Mesenchymal stem cell (in vitro differentiated cells and primary cell): Measurements from ENCODE around the gene SPINT2.

Source experiments
- DNase-seq: peaks from one replicate; pipeline ENCODE4 v3.0.0-alpha.2; 2013
- H2AFZ ChIP-seq: one replicate; pipeline ENCODE4 v1.6.1; 2013; ENCODE audit warnings: low read depth, mild to moderate bottlenecking, control low read depth, inconsistent platforms, low read length, moderate library complexity
- H2AK5ac ChIP-seq: 2 replicates; pipeline ENCODE4 v1.6.1; 2013; ENCODE audit warnings: low read length, moderate library complexity, mild to moderate bottlenecking, inconsistent platforms; ENCODE audit not compliant: severe bottlenecking
- H2BK120ac ChIP-seq: one replicate; pipeline ENCODE4 v1.6.1; 2013; ENCODE audit warnings: low read depth, mild to moderate bottlenecking, inconsistent platforms, low read length, moderate library complexity
- H2BK12ac ChIP-seq, 2 experiments: one replicate each; pipeline ENCODE4 v1.6.1; 2013; ENCODE audit warnings: inconsistent platforms in 2 of 2, low read length in 2 of 2, mild to moderate bottlenecking in 2 of 2, moderate library complexity in 2 of 2, control low read depth in 1 of 2
- H2BK15ac ChIP-seq: one replicate; pipeline ENCODE4 v1.6.1; 2013; ENCODE audit warnings: mild to moderate bottlenecking, low read depth, inconsistent platforms; ENCODE audit not compliant: poor library complexity, severe bottlenecking
- H2BK5ac ChIP-seq: 2 replicates; pipeline ENCODE4 v1.6.1; 2013; ENCODE audit warnings: low read depth, mild to moderate bottlenecking, low read length, control low read depth, inconsistent platforms; ENCODE audit not compliant: poor library complexity, severe bottlenecking
- H3K14ac ChIP-seq, 2 experiments: one replicate each; pipeline ENCODE4 v1.6.1; 2013; ENCODE audit warnings: inconsistent platforms in 2 of 2, low read length in 2 of 2, control low read depth in 1 of 2, mild to moderate bottlenecking in 1 of 2, moderate library complexity in 1 of 2
- H3K18ac ChIP-seq, 2 experiments: one replicate each; pipeline ENCODE4 v1.6.1; 2013; ENCODE audit warnings: inconsistent platforms in 2 of 2, low read length in 2 of 2, control low read depth in 1 of 2, low read depth in 1 of 2, mild to moderate bottlenecking in 1 of 2
- H3K23ac ChIP-seq, 2 experiments: one replicate each; pipeline ENCODE4 v1.6.1; 2013; ENCODE audit warnings: inconsistent platforms in 2 of 2, low read length in 2 of 2, mild to moderate bottlenecking in 2 of 2, moderate library complexity in 2 of 2, control low read depth in 1 of 2
- H3K27ac ChIP-seq: 2 replicates; pipeline ENCODE4 v1.5.1; 2013; ENCODE audit warnings: mild to moderate bottlenecking, moderate library complexity, low read length, control low read depth, inconsistent platforms; ENCODE audit not compliant: poor library complexity, severe bottlenecking
- H3K27me3 ChIP-seq, 2 experiments: 2 replicates each; pipeline versions ENCODE4 v1.6.1 to v1.7.0; 2013; ENCODE audit warnings: low read length in 2 of 2, mild to moderate bottlenecking in 2 of 2, moderate library complexity in 2 of 2, control low read depth in 1 of 2, inconsistent platforms in 1 of 2; ENCODE audit not compliant: control insufficient read depth in 1 of 2, insufficient read depth in 1 of 2
- H3K36me3 ChIP-seq, 2 experiments: 2 replicates each; pipeline versions ENCODE4 v1.6.1 to v1.7.0; 2013; ENCODE audit warnings: low read length in 2 of 2, control low read depth in 1 of 2, inconsistent platforms in 1 of 2, low read depth in 1 of 2, mild to moderate bottlenecking in 1 of 2; ENCODE audit not compliant: insufficient read depth in 2 of 2, control insufficient read depth in 1 of 2
- H3K4ac ChIP-seq, 2 experiments: one replicate each; pipeline ENCODE4 v1.6.1; 2013; ENCODE audit warnings: inconsistent platforms in 2 of 2, low read length in 2 of 2, mild to moderate bottlenecking in 2 of 2, moderate library complexity in 2 of 2, control low read depth in 1 of 2, low read depth in 1 of 2
- H3K4me1 ChIP-seq: 2 replicates; pipeline ENCODE4 v1.6.1; 2013; ENCODE audit warnings: low read depth, low read length, control low read depth; ENCODE audit not compliant: control insufficient read depth, insufficient read depth
- H3K4me2 ChIP-seq: 2 replicates; pipeline ENCODE4 v1.6.1; 2013; ENCODE audit warnings: low read length, mild to moderate bottlenecking, inconsistent platforms; ENCODE audit not compliant: poor library complexity, severe bottlenecking
- H3K4me3 ChIP-seq, 2 experiments: 2 replicates each; pipeline versions ENCODE4 v1.5.1 to v1.7.0; 2013; ENCODE audit warnings: low read length in 2 of 2, mild to moderate bottlenecking in 2 of 2, control low read depth in 1 of 2, low read depth in 1 of 2; ENCODE audit not compliant: insufficient read depth in 1 of 2
- H3K79me1 ChIP-seq: replicated peaks from 2 replicates; pipeline ENCODE4 v1.6.1; 2013; ENCODE audit warnings: mild to moderate bottlenecking, control low read depth, low read length, inconsistent platforms; ENCODE audit not compliant: poor library complexity, severe bottlenecking
- H3K9ac ChIP-seq: 2 replicates; pipeline ENCODE4 v1.7.0; 2013; ENCODE audit warnings: mild to moderate bottlenecking, low read length, moderate library complexity
- H3K9me3 ChIP-seq: 2 replicates; pipeline ENCODE4 v1.7.0; 2013; ENCODE audit warnings: mild to moderate bottlenecking, low read length; ENCODE audit not compliant: control insufficient read depth
- H4K8ac ChIP-seq: one replicate; pipeline ENCODE4 v1.6.1; 2013; ENCODE audit warnings: inconsistent platforms, mild to moderate bottlenecking, low read length, moderate library complexity
- H4K91ac ChIP-seq: one replicate; pipeline ENCODE4 v1.6.1; 2013; ENCODE audit warnings: mild to moderate bottlenecking, low read length, inconsistent platforms
- WGBS: methylation state at CpG from one replicate; pipeline ENCODE4 v1.1.7; 2013; ENCODE audit warnings: mixed read lengths; 5-methylcytosine and 5-hydroxymethylcytosine counted together

The SPINT2 gene

GRCh38 chr19:38281811-38282566, 17.6 kb downstream of the SPINT2 start:
- Histone ChIP-seq H3K27ac (no peak overlapping the region), H3K23ac (no peak overlapping the region), H2AK5ac (no peak overlapping the region), H3K27me3 (no peaks in the 10 kb centered on the region), H3K4me3 (no peak overlapping the region), H2BK5ac (no peak overlapping the region), H2BK15ac (no peak overlapping the region), H4K8ac (no peak overlapping the region), H3K4ac (no peak overlapping the region), H3K18ac (no peak overlapping the region), H3K79me1 (peaks cover 15% of the 10 kb centered on the region), H3K9ac (no peak overlapping the region), H3K4me2 (no peak overlapping the region), H3K9me3 (no peaks in the 10 kb centered on the region), H2AFZ (no peak overlapping the region), H2BK120ac (no peak overlapping the region), H2BK12ac (no peak overlapping the region), H3K14ac (no peak overlapping the region), H3K36me3 (peaks cover 0 to 13% of the 10 kb centered on the region in 2 experiments), H4K91ac (peak overlapping the region; percentile 27), H3K4me1 (peaks cover 15% of the 10 kb centered on the region)
- no peak for DNase-seq
- WGBS: 74% methylated on average over 7 of the region's 7 CpGs

GRCh38 chr19:38283271-38283670, 18.9 kb downstream of the SPINT2 start:
- no peak overlapping the region for H2BK12ac ChIP-seq
- no peak overlapping the region for H3K4me2 ChIP-seq
- H3K23ac ChIP-seq: no peak overlapping the region
- no peak for DNase-seq
- no peaks in the 10 kb centered on the region for H3K27me3 ChIP-seq
- peaks cover 0 to 22% of the 10 kb centered on the region in 2 experiments for H3K36me3 ChIP-seq
- no peak overlapping the region for H2BK15ac ChIP-seq
- WGBS: 88% methylated on average over 7 of the region's 8 CpGs
- H2AK5ac ChIP-seq: no peak overlapping the region
- H3K14ac ChIP-seq: no peak overlapping the region
- no peak overlapping the region for H3K27ac ChIP-seq
- no peak overlapping the region for H2BK120ac ChIP-seq
- no peak overlapping the region for H3K4ac ChIP-seq
- H3K4me3 ChIP-seq: no peak overlapping the region
- H3K9ac ChIP-seq: no peak overlapping the region
- H2AFZ ChIP-seq: no peak overlapping the region
- H2BK5ac ChIP-seq: no peak overlapping the region
- H3K9me3 ChIP-seq: no peaks in the 10 kb centered on the region
- H3K79me1 ChIP-seq: peaks cover 14% of the 10 kb centered on the region
- no peak overlapping the region for H4K8ac ChIP-seq
- peaks cover 10% of the 10 kb centered on the region for H3K4me1 ChIP-seq
- no peak overlapping the region for H3K18ac ChIP-seq
- no peak overlapping the region for H4K91ac ChIP-seq

- Histone ChIP-seq H3K4ac (no peak overlapping the region), H2AK5ac (no peak overlapping the region), H3K27ac (no peak overlapping the region), H3K36me3 (peaks cover 0 to 33% of the 10 kb centered on the region in 2 experiments), H2BK12ac (no peak overlapping the region), H2BK15ac (no peak overlapping the region), H3K4me1 (peaks cover 8% of the 10 kb centered on the region), H3K18ac (no peak overlapping the region), H3K27me3 (no peaks in the 10 kb centered on the region), H4K8ac (no peak overlapping the region), H4K91ac (no peak overlapping the region), H3K4me3 (no peak overlapping the region), H2AFZ (no peak overlapping the region), H3K14ac (no peak overlapping the region), H3K79me1 (peaks cover 14% of the 10 kb centered on the region), H3K23ac (no peak overlapping the region), H2BK120ac (no peak overlapping the region), H3K4me2 (no peak overlapping the region), H2BK5ac (no peak overlapping the region), H3K9ac (no peak overlapping the region), H3K9me3 (no peaks in the 10 kb centered on the region)
- 77% methylated on average over 7 of the region's 7 CpGs for WGBS
- DNase-seq: no peak
These were observed 20.0 kb downstream of the SPINT2 start for GRCh38 chr19:38284422-38284821.

- Histone ChIP-seq H3K4me2 (no peak overlapping the region), H3K4ac (no peak overlapping the region), H2AK5ac (no peak overlapping the region), H3K14ac (no peak overlapping the region), H3K27ac (no peak overlapping the region), H3K79me1 (peaks cover 14% of the 10 kb centered on the region), H3K36me3 (peaks cover 0 to 40% of the 10 kb centered on the region in 2 experiments), H4K91ac (no peak overlapping the region), H3K9me3 (no peaks in the 10 kb centered on the region), H2BK12ac (no peak overlapping the region), H3K18ac (no peak overlapping the region), H3K4me3 (no peak overlapping the region), H4K8ac (no peak overlapping the region), H3K9ac (no peak overlapping the region), H3K27me3 (no peaks in the 10 kb centered on the region), H2BK5ac (no peak overlapping the region), H2BK120ac (no peak overlapping the region), H3K23ac (no peak overlapping the region), H3K4me1 (peaks cover 15% of the 10 kb centered on the region), H2AFZ (no peak overlapping the region), H2BK15ac (no peak overlapping the region)
- 79% methylated on average over 5 of the region's 5 CpGs for WGBS
- DNase-seq: no peak
These were observed 21.2 kb downstream of the SPINT2 start for GRCh38 chr19:38285567-38285966.
